Fibroblast of lung (primary cell): ENCODE measurements around the gene NFKBIE. TPM values are rescaled to one million over a fixed set of nuclear protein-coding genes. Genes with fewer than 3 reads are reported as not detected.

Experiments used
- DNase-seq, 2 donors: peaks; one replicate each; pipeline versions ENCODE4 v3.0.0 to v3.0.0-alpha.2; 2010; ENCODE audit warnings: low read depth in 2 of 2
- H2AFZ ChIP-seq: 2 replicates; pipeline ENCODE4 v1.5.1; 2012; ENCODE audit warnings: low read length, control low read depth, inconsistent platforms
- H3K27ac ChIP-seq: 2 replicates; pipeline ENCODE4 v1.5.1; 2011; ENCODE audit warnings: low read length, control low read depth; ENCODE audit not compliant: insufficient read depth
- H3K27me3 ChIP-seq: 2 replicates; pipeline ENCODE4 v1.5.1; 2011; ENCODE audit warnings: mild to moderate bottlenecking, low read length; ENCODE audit not compliant: control insufficient read depth, insufficient read depth
- H3K36me3 ChIP-seq: 2 replicates; pipeline ENCODE4 v1.5.1; 2011; ENCODE audit warnings: low read length; ENCODE audit not compliant: control insufficient read depth, insufficient read depth
- H3K4me1 ChIP-seq: 2 replicates; pipeline ENCODE4 v1.5.1; 2011; ENCODE audit warnings: low read length; ENCODE audit not compliant: control insufficient read depth, insufficient read depth; ENCODE audit errors: extremely low read depth
- H3K4me2 ChIP-seq: 2 replicates; pipeline ENCODE4 v1.5.1; 2011; ENCODE audit warnings: low read length, control low read depth; ENCODE audit not compliant: insufficient read depth; ENCODE audit errors: extremely low read depth
- H3K4me3 ChIP-seq, 4 experiments: fragments of 200-600 bp in 1 of 4; sonication (generic) in 1 of 4; replicated peaks in 1 of 4; 2 replicates each; pipeline ENCODE4 v1.5.1; 2011 to 2016; ENCODE audit warnings: low read length in 4 of 4, low read depth in 3 of 4, mild to moderate bottlenecking in 3 of 4, control low read depth in 2 of 4, inconsistent platforms in 1 of 4, mixed read lengths in 1 of 4; ENCODE audit not compliant: insufficient read depth in 1 of 4; ENCODE audit errors: control extremely low read depth in 1 of 4
- H3K79me2 ChIP-seq: 2 replicates; pipeline ENCODE4 v1.5.1; 2012; ENCODE audit warnings: mild to moderate bottlenecking, low read length, inconsistent platforms; ENCODE audit not compliant: control insufficient read depth, insufficient read depth
- H3K9ac ChIP-seq: 2 replicates; pipeline ENCODE4 v1.5.1; 2011; ENCODE audit warnings: mild to moderate bottlenecking, low read length, control low read depth; ENCODE audit not compliant: insufficient read depth
- H3K9me3 ChIP-seq: 2 replicates; pipeline ENCODE4 v1.5.1; 2012; ENCODE audit warnings: low read depth, low read length; ENCODE audit not compliant: control insufficient read depth, insufficient read depth
- H4K20me1 ChIP-seq: 2 replicates; pipeline ENCODE4 v1.5.1; 2011; ENCODE audit warnings: low read length; ENCODE audit not compliant: control insufficient read depth, insufficient read depth; ENCODE audit errors: extremely low read depth
- EZH2 ChIP-seq: IDR thresholded peaks from 2 replicates; pipeline ENCODE4 v1.5.1; 2012; ENCODE audit warnings: low read length, control low read depth, mild to moderate bottlenecking; ENCODE audit errors: missing control alignments
- polyA plus RNA-seq, 2 donors: library from polyadenylated mRNA; depleted of rRNA in 1 of 2; stranded (reverse) in 1 of 2; unstranded in 1 of 2; fragments of >200 nt; gene quantifications; 2 replicates each; pipeline ENCODE4 v1.2.1, GENCODE V29; 2011 to 2012; ENCODE audit warnings: missing spikeins in 1 of 2
- total RNA-seq: library from RNA; depleted of rRNA; stranded (reverse); fragments of >200 nt; gene quantifications from 2 replicates; pipeline ENCODE4 v1.2.1, GENCODE V29; 2014
- TF ChIP-seq, protein P1 (sequence below), 2 donors: IDR thresholded peaks in 1 of 2; conservative IDR thresholded peaks in 1 of 2; 1 replicate in 1 of 2; 2 replicates in 1 of 2; pipeline ENCODE4 v1.5.1; 2011 to 2012; ENCODE audit warnings: low read length in 2 of 2, control low read depth in 1 of 2, inconsistent platforms in 1 of 2, low read depth in 1 of 2, mild to moderate bottlenecking in 1 of 2

The NFKBIE gene
- total and polyA plus RNA-seq, 2 donors (not counting 1 experiment from before 2014, with no cell fraction given), result 1.6 to 5.4 TPM

DNA sequence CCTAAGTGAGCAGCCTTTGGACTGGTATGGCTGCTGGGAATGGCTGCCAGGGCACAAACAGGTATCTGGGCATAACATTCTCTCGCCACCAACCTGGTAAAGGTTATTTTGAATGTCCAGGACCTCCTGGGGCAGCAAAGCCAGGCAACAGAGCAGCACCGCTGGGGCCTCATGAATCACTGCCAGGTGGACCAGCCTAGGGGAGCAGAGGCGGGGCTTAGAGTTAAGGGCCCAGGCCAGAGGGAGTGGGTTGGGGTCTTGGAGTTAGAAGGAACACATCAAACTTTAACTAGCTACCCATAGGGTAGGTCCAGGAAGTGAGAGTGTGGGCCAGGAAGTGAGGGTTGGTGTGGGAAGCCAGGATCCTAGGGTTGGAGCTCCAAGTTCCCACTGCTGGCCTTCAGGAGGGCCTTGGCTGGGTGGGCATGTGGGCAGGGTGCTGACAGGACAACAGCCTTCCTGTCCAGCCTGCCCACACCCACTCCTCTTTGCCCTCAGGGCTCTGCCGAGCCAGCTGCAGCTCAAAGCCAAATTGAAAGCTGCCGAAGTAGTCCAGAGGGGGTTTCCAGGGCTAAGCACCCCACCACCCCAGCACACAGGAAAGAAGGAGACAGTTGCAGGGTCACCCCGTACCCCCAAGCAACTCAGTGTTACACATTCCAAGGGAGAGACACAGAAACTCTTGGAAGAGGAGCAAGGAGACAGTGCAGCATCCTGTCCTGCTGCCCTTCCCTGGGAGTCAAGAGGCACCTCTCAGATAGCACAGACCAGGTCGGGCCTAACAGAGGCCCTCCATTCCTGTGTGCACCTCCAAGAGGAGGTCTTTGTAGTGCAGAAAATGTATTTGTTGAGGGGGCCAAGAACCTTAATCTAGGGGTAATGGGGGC is 2.6 kb downstream of the NFKBIE start:
- Histone ChIP-seq H3K36me3 (peaks cover 2% of the 10 kb centered on the region), H4K20me1 (no peaks in the 10 kb centered on the region), H2AFZ (no peak overlapping the region), H3K27me3 (peaks cover 2% of the 10 kb centered on the region), H3K4me3 (peak overlapping the region in 2 of 4 experiments; percentile 3 to 86), H3K4me2 (peak overlapping the region; percentile 0), H3K9ac (no peak overlapping the region), H3K27ac (no peak overlapping the region), H3K4me1 (peaks cover 7% of the 10 kb centered on the region), H3K79me2 (no peaks in the 10 kb centered on the region), H3K9me3 (no peaks in the 10 kb centered on the region)
- TF ChIP-seq, protein P1, sequence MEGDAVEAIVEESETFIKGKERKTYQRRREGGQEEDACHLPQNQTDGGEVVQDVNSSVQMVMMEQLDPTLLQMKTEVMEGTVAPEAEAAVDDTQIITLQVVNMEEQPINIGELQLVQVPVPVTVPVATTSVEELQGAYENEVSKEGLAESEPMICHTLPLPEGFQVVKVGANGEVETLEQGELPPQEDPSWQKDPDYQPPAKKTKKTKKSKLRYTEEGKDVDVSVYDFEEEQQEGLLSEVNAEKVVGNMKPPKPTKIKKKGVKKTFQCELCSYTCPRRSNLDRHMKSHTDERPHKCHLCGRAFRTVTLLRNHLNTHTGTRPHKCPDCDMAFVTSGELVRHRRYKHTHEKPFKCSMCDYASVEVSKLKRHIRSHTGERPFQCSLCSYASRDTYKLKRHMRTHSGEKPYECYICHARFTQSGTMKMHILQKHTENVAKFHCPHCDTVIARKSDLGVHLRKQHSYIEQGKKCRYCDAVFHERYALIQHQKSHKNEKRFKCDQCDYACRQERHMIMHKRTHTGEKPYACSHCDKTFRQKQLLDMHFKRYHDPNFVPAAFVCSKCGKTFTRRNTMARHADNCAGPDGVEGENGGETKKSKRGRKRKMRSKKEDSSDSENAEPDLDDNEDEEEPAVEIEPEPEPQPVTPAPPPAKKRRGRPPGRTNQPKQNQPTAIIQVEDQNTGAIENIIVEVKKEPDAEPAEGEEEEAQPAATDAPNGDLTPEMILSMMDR (conservative IDR thresholded peaks at IDR 0.05 in 1 of 2, IDR thresholded peaks at IDR 0.05 in 1 of 2; ENCODE audit: low read depth in 1 of 2, low read length in 2 of 2), result no peak
- no peak for TF ChIP-seq EZH2
- DNase-seq, result no peak

DNA sequence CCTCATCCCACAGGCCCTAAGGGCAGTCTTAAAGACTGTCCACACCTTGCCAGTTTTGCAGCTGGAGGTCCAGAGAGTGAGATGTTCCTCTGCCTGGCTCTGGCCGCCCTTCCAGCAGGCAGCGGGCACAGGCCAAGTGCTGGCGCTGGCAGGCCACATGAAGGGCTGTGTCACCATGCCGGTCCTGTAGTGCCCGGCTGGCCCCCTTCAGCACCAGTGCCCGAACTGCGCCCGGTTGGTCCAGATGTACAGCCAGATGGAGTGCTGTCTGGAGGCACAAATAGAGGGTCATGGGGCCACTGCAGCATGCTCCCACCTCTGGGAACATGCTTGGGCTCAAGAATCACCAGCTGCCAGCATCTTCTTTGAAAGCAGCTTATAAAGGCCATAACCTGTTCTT is 3.8 kb downstream of the NFKBIE start:
- no peak for DNase-seq
- Histone ChIP-seq H3K9me3 (no peaks in the 10 kb centered on the region), H3K4me1 (peaks cover 7% of the 10 kb centered on the region)

More for the DNA sequence above, 3.8 kb downstream of the NFKBIE start:
- H3K79me2 ChIP-seq, result peaks cover 5% of the 10 kb centered on the region
- no peaks in the 10 kb centered on the region for H3K27me3 ChIP-seq
- no peak overlapping the region for H3K9ac ChIP-seq
- H3K4me3 ChIP-seq, result no peak overlapping the region
- TF ChIP-seq, protein P1 (conservative IDR thresholded peaks at IDR 0.05 in 1 of 2, IDR thresholded peaks at IDR 0.05 in 1 of 2; ENCODE audit: low read depth in 1 of 2, low read length in 2 of 2), result no peak
- TF ChIP-seq EZH2, result no peak
- H2AFZ ChIP-seq, result no peak overlapping the region
- no peaks in the 10 kb centered on the region for H4K20me1 ChIP-seq
- no peak overlapping the region for H3K27ac ChIP-seq
- H3K36me3 ChIP-seq, result peaks cover 2% of the 10 kb centered on the region
- H3K4me2 ChIP-seq, result no peak overlapping the region
